Glutamatergic neuron (in vitro differentiated cells): ENCODE results near the gene FXYD5. TPM values are rescaled to one million over a fixed set of nuclear protein-coding genes. Genes with fewer than 3 reads are reported as not detected.
A peak's percentile ranks its signal among the peaks of the same experiment; 100 is the strongest.

Experiments
- DNase-seq: peaks from one replicate; pipeline ENCODE4 v3.0.0; 2022
- H3K27ac Mint-ChIP-seq: one replicate; pipeline ENCODE4 v1.8.0; 2020; ENCODE audit warnings: mild to moderate bottlenecking, mixed read lengths, inconsistent platforms; ENCODE audit not compliant: unreplicated experiment
- H3K27me3 Mint-ChIP-seq: one replicate; pipeline ENCODE4 v1.8.0; 2020; ENCODE audit warnings: mild to moderate bottlenecking, moderate library complexity, mixed read lengths, inconsistent platforms; ENCODE audit not compliant: unreplicated experiment
- H3K36me3 Mint-ChIP-seq: one replicate; pipeline ENCODE4 v1.8.0; 2020; ENCODE audit warnings: mild to moderate bottlenecking, mixed read lengths, inconsistent platforms; ENCODE audit not compliant: unreplicated experiment
- H3K4me1 Mint-ChIP-seq: one replicate; pipeline ENCODE4 v1.8.0; 2020; ENCODE audit warnings: mild to moderate bottlenecking, low read depth, mixed read lengths, inconsistent platforms; ENCODE audit not compliant: unreplicated experiment
- H3K4me3 Mint-ChIP-seq: one replicate; pipeline ENCODE4 v1.8.0; 2020; ENCODE audit warnings: mild to moderate bottlenecking, mixed read lengths, inconsistent platforms; ENCODE audit not compliant: unreplicated experiment
- H3K9me3 Mint-ChIP-seq: one replicate; pipeline ENCODE4 v1.8.0; 2020; ENCODE audit warnings: mild to moderate bottlenecking, moderate library complexity, mixed read lengths, inconsistent platforms; ENCODE audit not compliant: unreplicated experiment
- CTCF ChIP-seq: fragments of 200-600 bp; sonication (generic); IDR thresholded peaks from one replicate; pipeline ENCODE4 v1.5.0; 2021; ENCODE audit not compliant: partially characterized antibody, unreplicated experiment
- total RNA-seq: library from RNA; stranded (reverse); fragmentation: NEBNext Ultra II Directional; extraction: Animal tissue kit (Norgen Biotek cat#: 25700); gene quantifications from one replicate; pipeline ENCODE4 v1.2.1, GENCODE V29; 2021; ENCODE audit not compliant: unreplicated experiment

Gene FXYD5
- total RNA-seq, 1 donor from 2014 or later = 5.3 TPM

- Mint-ChIP-seq H3K27ac (no peak overlapping the region), H3K4me1 (peaks cover 18% of the 10 kb centered on the region), H3K4me3 (peak overlapping the region; percentile 33), H3K27me3 (peaks cover 10% of the 10 kb centered on the region), H3K36me3 (no peaks in the 10 kb centered on the region), H3K9me3 (peaks cover 10% of the 10 kb centered on the region)
- peak; percentile 42 for DNase-seq
- TF ChIP-seq CTCF = no peak
Measured at GRCh38 chr19:35124098-35125060, 30.2 kb upstream of the FXYD5 start.

- Mint-ChIP-seq H3K4me1 (peaks cover 18% of the 10 kb centered on the region), H3K27me3 (peaks cover 10% of the 10 kb centered on the region), H3K27ac (no peak overlapping the region), H3K9me3 (peaks cover 10% of the 10 kb centered on the region), H3K4me3 (no peak overlapping the region), H3K36me3 (no peaks in the 10 kb centered on the region)
- TF ChIP-seq CTCF = no peak
- DNase-seq = no peak
Measured at GRCh38 chr19:35125270-35125717, 29.2 kb upstream of the FXYD5 start.

GRCh38 chr19:35125749-35126623 lies 28.5 kb upstream of the FXYD5 start:
- DNase-seq = no peak
- no peak overlapping the region for H3K4me3 Mint-ChIP-seq
- no peaks in the 10 kb centered on the region for H3K36me3 Mint-ChIP-seq
- peak overlapping the region; percentile 3 for H3K27ac Mint-ChIP-seq
- peaks cover 10% of the 10 kb centered on the region for H3K27me3 Mint-ChIP-seq
- TF ChIP-seq CTCF = no peak
- peaks cover 9% of the 10 kb centered on the region for H3K9me3 Mint-ChIP-seq
- H3K4me1 Mint-ChIP-seq = peaks cover 13% of the 10 kb centered on the region

- Mint-ChIP-seq H3K36me3 (no peaks in the 10 kb centered on the region), H3K4me1 (peaks cover 7% of the 10 kb centered on the region), H3K4me3 (no peak overlapping the region), H3K27ac (no peak overlapping the region), H3K9me3 (peaks cover 6% of the 10 kb centered on the region), H3K27me3 (peaks cover 9% of the 10 kb centered on the region)
- DNase-seq = peak; percentile 51
- TF ChIP-seq CTCF = no peak
Measured at GRCh38 chr19:35126624-35126959, 27.9 kb upstream of the FXYD5 start.
